ENCODE data around the gene APOBEC3F. TPM values are rescaled to one million over a fixed set of nuclear protein-coding genes. Genes with fewer than 3 reads are reported as not detected.

Gene APOBEC3F
- total RNA-seq, 2 experiments from 2014 or later, result 33.4 to 34.9 TPM

DNA sequence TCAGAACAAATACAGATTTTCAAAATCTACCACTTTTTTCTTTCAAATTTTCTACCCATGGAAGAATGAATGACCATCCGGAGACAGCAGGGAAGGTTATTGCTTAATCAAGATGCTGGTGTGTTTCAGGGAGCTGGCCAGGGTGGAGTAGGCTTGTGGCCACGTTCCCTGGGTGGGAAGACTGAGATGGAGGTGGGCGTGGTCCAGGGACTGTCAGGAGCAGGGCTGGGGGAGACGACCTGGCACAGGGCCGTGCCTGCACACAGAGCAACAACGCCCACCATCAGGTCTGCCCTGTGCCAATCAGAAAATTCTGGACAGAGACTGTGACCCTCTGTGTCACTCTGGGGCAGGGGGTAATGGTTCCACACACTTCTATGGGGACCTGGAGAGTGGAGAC is 49.3 kb downstream of the APOBEC3F start:
- Mint-ChIP-seq H3K36me3 (peaks cover 12% of the 10 kb centered on the region), H3K27ac (peak overlapping the region; percentile 96), H3K4me1 (ENCODE audit: low read depth) (peaks cover 79% of the 10 kb centered on the region), H3K9me3 (no peaks in the 10 kb centered on the region), H3K4me3 (peak overlapping the region; percentile 50), H3K27me3 (no peaks in the 10 kb centered on the region)
- ChIA-PET POLR2A (interaction anchor here (0.6 to 2.3 kb wide), 3 partner anchors 9 to 25 kb away, joined by 4 to 9 read pairs (median 5); no protein-coding TSS in a partner anchor), CTCF (interaction anchor here (1.2 to 2.5 kb wide), 2 partner anchors 24 to 28 kb away, joined by 3 to 7 read pairs; no protein-coding TSS in a partner anchor)
- no peak for DNase-seq
- intact Hi-C loops (cut with micrococcal nuclease), result loop anchor here (1.0 to 10.0 kb wide), 7 partner anchors 9 to 335 kb away; partner anchors contain the start of genes APOBEC3C, CBX6 and SUN2

DNA sequence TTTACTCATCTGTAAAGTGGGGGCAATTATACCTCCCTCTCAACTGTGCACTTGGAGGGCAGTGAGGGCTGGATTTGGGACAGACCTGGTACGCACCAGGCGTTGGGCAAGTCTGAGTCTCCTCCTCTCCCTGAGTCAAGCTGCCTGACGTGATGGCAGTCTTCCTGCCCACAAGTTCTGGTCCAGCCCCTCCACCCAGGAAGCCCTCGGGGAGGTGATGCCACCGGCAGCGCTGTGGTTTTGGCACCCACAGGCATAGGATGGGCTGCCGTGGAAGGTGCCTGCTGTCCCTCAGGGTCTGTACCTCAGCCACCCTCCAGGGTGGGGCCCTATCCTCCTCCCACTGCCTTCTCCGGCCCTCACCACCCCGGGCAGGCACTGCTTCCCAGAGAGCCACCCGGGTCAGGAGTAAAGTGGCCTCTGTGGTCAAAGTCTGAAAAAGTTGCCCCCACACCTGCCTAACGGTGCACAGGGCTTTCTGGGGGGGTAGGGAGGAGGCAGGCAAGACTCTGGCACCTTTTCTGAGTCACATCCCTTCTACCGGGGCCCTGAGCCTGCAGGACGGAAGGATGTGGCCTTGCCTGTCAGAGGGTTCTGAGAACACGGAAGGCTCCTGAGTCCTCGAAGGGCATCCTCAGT is 49.9 kb downstream of the APOBEC3F start:
- Mint-ChIP-seq H3K27me3 (no peaks in the 10 kb centered on the region), H3K36me3 (peaks cover 10% of the 10 kb centered on the region), H3K9me3 (no peaks in the 10 kb centered on the region), H3K4me1 (ENCODE audit: low read depth) (peaks cover 85% of the 10 kb centered on the region), H3K27ac (peak overlapping the region; percentile 96), H3K4me3 (peak overlapping the region; percentile 50)
- CTCF ChIA-PET, result interaction anchor here (1.2 to 2.5 kb wide), 2 partner anchors 23 to 28 kb away, joined by 3 to 7 read pairs; no protein-coding TSS in a partner anchor
- intact Hi-C loops (cut with micrococcal nuclease), result loop anchor here (1.0 to 10.0 kb wide), 7 partner anchors 9 to 336 kb away; partner anchors contain the start of genes APOBEC3C, CBX6 and SUN2
- DNase-seq, result peak; percentile 95
- POLR2A ChIA-PET, result interaction anchor here (0.6 to 2.3 kb wide), 5 partner anchors 9 to 29 kb away, joined by 3 to 9 read pairs (median 5); no protein-coding TSS in a partner anchor

DNA sequence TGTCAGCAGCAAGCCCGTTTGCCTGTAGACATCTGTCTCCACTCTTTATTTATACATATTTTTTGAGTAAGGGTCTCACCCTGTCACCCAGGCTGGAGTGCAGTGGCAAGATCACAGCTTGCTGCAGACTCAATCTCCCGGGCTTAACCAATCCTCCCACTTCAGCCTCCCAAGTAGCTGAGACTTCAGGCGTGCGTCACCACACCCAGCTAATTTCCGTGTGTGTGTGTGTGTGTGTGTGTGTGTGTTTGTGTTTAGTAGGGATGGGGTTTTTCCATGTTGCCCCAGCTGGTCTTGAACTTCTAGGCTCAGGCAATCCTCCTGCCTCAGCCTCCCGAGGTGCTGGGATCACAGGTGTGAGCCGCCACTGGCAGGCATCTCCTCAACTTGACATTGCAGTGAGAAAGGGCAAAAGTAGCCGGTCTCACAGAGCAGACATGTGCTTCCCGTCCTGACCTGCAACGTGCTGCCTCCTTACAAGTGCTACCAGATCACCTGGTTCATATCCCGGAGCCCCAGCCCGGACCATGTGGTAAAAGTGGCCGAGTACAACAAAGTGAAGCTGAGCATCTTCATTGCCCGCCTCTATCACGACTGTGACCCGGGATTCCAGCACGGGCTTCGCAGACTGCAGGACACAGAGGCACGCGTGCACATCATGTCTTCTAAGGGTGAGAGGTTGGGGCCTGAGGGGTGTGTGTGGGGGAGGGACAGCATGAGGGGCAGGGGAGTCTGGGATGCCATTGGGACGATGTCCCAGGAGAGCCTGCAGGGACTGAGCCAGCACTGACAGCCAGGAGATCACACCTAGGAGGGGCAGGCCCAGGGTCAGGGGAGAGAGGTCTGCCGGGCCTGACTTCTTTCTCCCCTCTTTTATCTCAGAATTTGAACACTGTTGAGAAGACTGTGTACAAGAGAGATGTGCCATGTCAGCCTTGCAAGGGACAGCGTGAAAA is 50.7 kb downstream of the APOBEC3F start:
- Mint-ChIP-seq H3K27ac (peak overlapping the region; percentile 96), H3K4me3 (peak overlapping the region; percentile 50), H3K4me1 (ENCODE audit: low read depth) (peaks cover 88% of the 10 kb centered on the region), H3K27me3 (no peaks in the 10 kb centered on the region), H3K36me3 (peaks cover 8% of the 10 kb centered on the region), H3K9me3 (no peaks in the 10 kb centered on the region)
- intact Hi-C loops (cut with micrococcal nuclease), result loop anchor here (1.0 to 10.0 kb wide), 6 partner anchors 22 to 337 kb away; partner anchors contain the start of genes CBX6 and SUN2
- POLR2A ChIA-PET, result interaction anchor here (0.6 to 2.3 kb wide), 4 partner anchors 8 to 28 kb away, joined by 3 to 9 read pairs (median 5); no protein-coding TSS in a partner anchor
- CTCF ChIA-PET, result interaction anchor here (0.8 to 2.5 kb wide), 4 partner anchors 8 to 31 kb away, joined by 3 to 7 read pairs (median 3); no protein-coding TSS in a partner anchor
- no peak for DNase-seq

DNA sequence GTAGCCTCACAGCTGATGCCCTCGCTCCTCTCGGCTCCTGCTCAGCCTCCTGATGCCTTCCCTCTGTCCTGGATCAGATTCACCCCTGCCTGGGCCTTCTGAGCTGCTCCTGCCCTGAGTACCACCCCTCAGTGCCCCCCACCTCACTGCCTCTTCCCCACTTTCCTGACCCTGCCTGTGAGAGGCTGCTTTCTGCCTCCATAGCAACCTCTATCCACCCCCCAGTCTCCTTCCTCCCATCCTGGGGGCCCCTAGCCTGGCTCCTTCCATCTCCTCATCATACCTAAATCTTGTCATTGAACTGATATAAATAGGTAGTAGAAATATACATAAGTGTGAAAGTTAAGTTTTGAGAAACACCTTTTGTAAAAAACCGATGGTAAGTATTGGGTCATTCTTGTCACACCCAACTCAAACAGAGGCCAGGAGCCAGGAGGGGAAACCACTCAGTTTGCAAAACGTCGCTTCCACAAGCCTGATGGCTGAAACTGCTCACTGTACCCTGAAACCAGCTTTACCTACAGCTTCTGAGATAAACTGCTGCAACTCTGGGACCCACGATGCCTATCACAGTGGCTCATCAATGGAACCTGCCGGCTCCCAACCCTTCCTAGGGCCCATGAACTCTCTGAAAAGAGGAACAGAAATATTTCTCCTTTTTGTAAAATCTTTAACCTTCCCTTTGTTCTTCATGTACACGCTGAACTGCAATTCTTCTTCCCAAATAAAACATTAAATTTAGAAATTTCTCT is 51.6 kb downstream of the APOBEC3F start:
- peak overlapping the region; percentile 50 for H3K4me3 Mint-ChIP-seq
- H3K9me3 Mint-ChIP-seq, result no peaks in the 10 kb centered on the region
- ChIA-PET POLR2A (interaction anchor here (1.0 to 2.3 kb wide), 4 partner anchors 21 to 339 kb away, joined by 4 to 9 read pairs (median 5); no protein-coding TSS in a partner anchor), CTCF (interaction anchor here (1.1 to 1.2 kb wide), 2 partner anchors 22 to 30 kb away, joined by 3 read pairs; no protein-coding TSS in a partner anchor)
- DNase-seq, result peak; percentile 82
- peaks cover 3% of the 10 kb centered on the region for H3K36me3 Mint-ChIP-seq
- H3K27me3 Mint-ChIP-seq, result no peaks in the 10 kb centered on the region
- H3K4me1 Mint-ChIP-seq (ENCODE audit: low read depth), result peaks cover 88% of the 10 kb centered on the region
- intact Hi-C loops (cut with micrococcal nuclease), result loop anchor here (1.0 to 10.0 kb wide), 6 partner anchors 21 to 337 kb away; partner anchors contain the start of genes CBX6 and SUN2
- H3K27ac Mint-ChIP-seq, result peak overlapping the region; percentile 96

DNA sequence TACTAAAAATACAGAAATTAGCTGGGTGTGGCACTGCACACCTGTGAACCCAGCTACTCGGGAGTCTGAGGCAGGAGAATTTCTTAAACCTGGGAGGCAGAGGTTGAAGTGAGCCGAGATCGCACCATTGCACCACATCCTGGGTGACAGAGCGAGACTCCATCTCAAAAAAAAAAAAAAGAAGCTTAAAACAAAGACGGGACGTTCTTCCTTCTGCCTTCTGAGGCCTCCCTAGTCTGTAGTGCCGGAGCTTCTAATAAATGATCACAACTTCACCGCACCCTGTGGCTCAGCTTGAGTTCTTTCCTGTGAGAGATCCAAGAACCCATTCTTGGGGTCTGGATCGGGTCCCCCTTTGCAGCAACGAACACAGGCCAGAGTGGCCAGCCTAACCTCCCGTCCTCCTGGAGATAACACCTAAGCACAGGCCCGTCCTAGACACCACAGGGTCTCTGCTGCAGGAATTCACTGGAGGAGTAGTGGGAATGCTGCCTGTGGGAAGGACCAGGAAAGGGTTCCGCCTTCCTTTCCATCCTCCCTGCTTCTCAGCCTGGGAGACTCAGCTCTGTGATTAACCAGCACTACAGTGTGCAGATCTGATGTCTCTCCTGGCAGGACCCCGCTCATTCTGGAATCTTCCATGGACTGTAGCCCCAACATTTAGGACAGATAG is 54.2 kb downstream of the APOBEC3F start:
- CTCF ChIA-PET, result interaction anchor here (1.7 kb wide), 1 partner anchor 20 kb away, joined by 5 read pairs; no protein-coding TSS in a partner anchor
- POLR2A ChIA-PET, result no interaction called here
- intact Hi-C loops (cut with micrococcal nuclease), result loop anchor here (5.0 to 10.0 kb wide), 4 partner anchors 68 to 340 kb away; partner anchors contain the start of genes CBX6 and SUN2
- peak; percentile 49 for DNase-seq
- no peaks in the 10 kb centered on the region for H3K9me3 Mint-ChIP-seq
- no peaks in the 10 kb centered on the region for H3K27me3 Mint-ChIP-seq
- H3K27ac Mint-ChIP-seq, result peak overlapping the region; percentile 83
- H3K4me1 Mint-ChIP-seq (ENCODE audit: low read depth), result peaks cover 91% of the 10 kb centered on the region
- H3K4me3 Mint-ChIP-seq, result no peak overlapping the region
- H3K36me3 Mint-ChIP-seq, result no peaks in the 10 kb centered on the region

DNA sequence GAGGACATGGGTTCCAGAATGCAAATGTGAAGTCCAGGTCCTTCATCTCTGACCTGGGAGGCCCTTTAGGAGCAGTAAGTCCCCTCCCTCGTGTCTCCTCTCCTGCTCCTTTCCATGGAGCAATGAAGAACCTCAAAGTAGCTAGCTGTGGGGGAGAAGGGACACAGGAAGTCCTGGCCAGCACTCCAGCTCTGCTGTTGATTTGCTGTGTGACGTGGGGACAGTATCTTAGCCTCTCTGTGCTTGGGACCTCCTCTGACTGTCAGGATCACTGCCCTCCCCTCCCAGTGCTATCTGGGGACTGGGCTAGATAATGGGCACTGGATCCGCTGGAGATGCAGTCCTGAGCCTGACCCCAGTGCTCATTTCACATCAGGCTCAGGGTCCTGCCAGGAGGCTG is 55.3 kb downstream of the APOBEC3F start:
- DNase-seq, result no peak
- intact Hi-C loops (cut with micrococcal nuclease), result loop anchor here (10.0 kb wide), 2 partner anchors 151 to 341 kb away; partner anchors contain the start of gene SUN2
- Mint-ChIP-seq H3K27me3 (no peaks in the 10 kb centered on the region), H3K36me3 (no peaks in the 10 kb centered on the region), H3K4me1 (ENCODE audit: low read depth) (peaks cover 90% of the 10 kb centered on the region), H3K9me3 (no peaks in the 10 kb centered on the region), H3K4me3 (no peak overlapping the region), H3K27ac (peak overlapping the region; percentile 56)
- ChIA-PET POLR2A (no interaction called here), CTCF (no interaction called here)

DNA sequence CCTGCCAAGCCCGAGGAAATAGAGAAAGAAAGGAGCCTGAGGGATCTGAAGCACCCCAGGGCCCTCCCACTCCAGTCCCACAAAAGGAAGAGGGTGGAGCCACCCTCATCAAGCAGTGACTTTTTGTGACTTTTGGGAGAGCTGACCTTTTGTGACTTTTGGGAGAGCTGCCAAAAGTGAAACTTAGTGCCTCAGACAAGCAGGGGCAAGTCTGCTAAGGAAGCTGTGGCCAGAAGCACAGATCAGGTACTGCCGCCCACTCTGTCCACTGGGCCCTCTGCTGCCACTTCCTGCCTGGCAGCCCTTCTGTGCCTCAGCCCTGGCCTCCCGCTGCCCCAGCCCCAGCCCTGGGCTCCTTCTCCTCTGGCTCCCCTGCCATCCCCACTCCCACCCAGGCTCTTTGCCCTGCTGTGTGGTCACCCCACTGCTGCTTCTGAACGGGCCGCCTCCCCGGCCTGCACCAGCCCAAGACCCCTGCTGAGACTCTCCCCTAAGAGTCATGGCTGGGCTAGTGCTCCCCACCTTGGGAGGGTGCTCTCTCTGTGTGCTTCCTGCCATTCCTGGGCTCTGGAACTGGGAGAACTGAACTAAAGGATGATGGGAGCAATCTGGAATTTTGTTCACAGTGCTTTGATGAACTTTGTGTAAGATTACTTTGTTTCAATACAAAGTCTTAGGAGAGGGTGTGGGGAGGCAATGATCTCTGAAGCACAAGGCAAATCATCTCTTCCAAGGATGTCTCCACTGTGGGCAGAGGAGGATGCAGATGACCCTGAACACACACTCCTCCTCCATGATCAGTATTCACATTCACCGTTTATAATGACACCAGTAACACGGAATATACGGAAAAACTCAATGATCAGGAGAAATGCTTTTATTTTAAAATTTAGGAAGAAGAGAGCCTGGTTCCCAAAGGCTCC is 56.7 kb downstream of the APOBEC3F start, which contains the start of gene APOBEC3H:
APOBEC3H (plus strand) TSS at position 147 of the 923 bp plus-strand sequence. CDS start 3,035 bp downstream, outside the sequence.
- ChIA-PET POLR2A (interaction anchor here (1.4 kb wide), 1 partner anchor 21 kb away, joined by 4 read pairs; no protein-coding TSS in a partner anchor), CTCF (interaction anchor here (1.5 to 2.0 kb wide), 3 partner anchors 13 to 94 kb away, joined by 4 to 8 read pairs (median 4); no protein-coding TSS in a partner anchor)
- H3K27ac Mint-ChIP-seq, result peak within 1 kb of the TSS; percentile 91
- H3K9me3 Mint-ChIP-seq, result no peaks in the 10 kb centered on the region
- H3K27me3 Mint-ChIP-seq, result no peaks in the 10 kb centered on the region
- DNase-seq, result peak; percentile 74
- intact Hi-C loops (cut with micrococcal nuclease), result loop anchor here (10.0 kb wide), 2 partner anchors 153 to 343 kb away; partner anchors contain the start of gene SUN2
- no peaks in the 10 kb centered on the region for H3K36me3 Mint-ChIP-seq
- peaks cover 78% of the 10 kb centered on the region for H3K4me1 Mint-ChIP-seq (ENCODE audit: low read depth)
- peak within 1 kb of the TSS; percentile 78 for H3K4me3 Mint-ChIP-seq

DNA sequence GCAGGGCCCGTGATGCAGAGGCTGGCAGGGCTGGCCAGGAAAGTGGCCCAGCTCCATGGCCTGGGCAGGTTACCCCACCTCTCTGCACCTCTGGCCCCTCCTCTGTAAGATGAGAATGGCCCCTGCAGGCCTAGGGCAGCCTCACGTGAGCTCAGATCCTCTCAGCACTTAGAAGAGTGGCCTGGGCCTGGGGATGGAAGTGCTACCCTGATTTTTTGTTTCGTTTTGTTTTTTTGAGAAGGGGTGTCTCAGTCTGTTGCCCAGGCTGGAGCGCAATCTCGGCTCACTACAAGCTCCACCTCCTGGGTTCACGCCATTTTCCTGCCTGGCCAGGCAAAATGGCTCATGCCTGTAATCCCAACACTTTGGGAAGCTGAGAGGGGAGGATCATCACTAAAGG is 57.4 kb downstream of the APOBEC3F start:
- H3K9me3 Mint-ChIP-seq, result no peaks in the 10 kb centered on the region
- peak overlapping the region; percentile 78 for H3K4me3 Mint-ChIP-seq
- H3K27ac Mint-ChIP-seq, result peak overlapping the region; percentile 91
- DNase-seq, result no peak
- intact Hi-C loops (cut with micrococcal nuclease), result loop anchor here (10.0 kb wide), 2 partner anchors 153 to 343 kb away; partner anchors contain the start of gene SUN2
- H3K36me3 Mint-ChIP-seq, result no peaks in the 10 kb centered on the region
- ChIA-PET POLR2A (interaction anchor here (0.6 to 1.4 kb wide), 2 partner anchors 20 to 49 kb away, joined by 3 to 4 read pairs; no protein-coding TSS in a partner anchor), CTCF (interaction anchor here (1.5 to 2.1 kb wide), 4 partner anchors 12 to 95 kb away, joined by 4 to 10 read pairs (median 6); no protein-coding TSS in a partner anchor)
- H3K4me1 Mint-ChIP-seq (ENCODE audit: low read depth), result peaks cover 71% of the 10 kb centered on the region
- H3K27me3 Mint-ChIP-seq, result no peaks in the 10 kb centered on the region

DNA sequence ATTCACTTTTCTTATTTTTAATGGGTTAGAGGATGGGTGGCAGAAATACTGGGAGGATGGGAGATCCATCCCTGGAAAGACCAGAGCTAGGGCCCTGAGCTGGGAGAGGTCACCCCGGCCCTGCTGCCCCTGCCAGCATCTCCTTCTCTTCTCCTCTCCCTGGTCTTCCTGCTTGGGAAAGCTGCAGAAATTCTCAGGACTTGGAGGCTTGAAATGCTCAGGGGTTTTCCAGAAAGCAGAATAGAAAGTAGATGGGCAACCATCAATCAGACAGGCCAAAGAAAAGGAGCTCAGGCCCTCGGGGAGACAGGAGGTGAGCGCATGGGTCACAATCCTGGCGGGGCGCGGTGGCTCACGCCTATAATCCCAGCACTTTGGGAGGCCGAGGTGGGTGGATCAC is 57.9 kb downstream of the APOBEC3F start:
- intact Hi-C loops (cut with micrococcal nuclease), result loop anchor here (10.0 kb wide), 2 partner anchors 154 to 344 kb away; partner anchors contain the start of gene SUN2
- ChIA-PET CTCF (interaction anchor here (0.8 to 2.1 kb wide), 5 partner anchors 11 to 219 kb away, joined by 3 to 10 read pairs (median 5); no protein-coding TSS in a partner anchor), POLR2A (interaction anchor here (0.6 to 1.4 kb wide), 8 partner anchors 7 to 217 kb away, joined by 3 to 5 read pairs (median 4); partner anchors contain the start of gene APOBEC3G)
- H3K4me1 Mint-ChIP-seq (ENCODE audit: low read depth), result peaks cover 68% of the 10 kb centered on the region
- H3K36me3 Mint-ChIP-seq, result no peaks in the 10 kb centered on the region
- no peaks in the 10 kb centered on the region for H3K27me3 Mint-ChIP-seq
- no peaks in the 10 kb centered on the region for H3K9me3 Mint-ChIP-seq
- DNase-seq, result no peak
- H3K27ac Mint-ChIP-seq, result peak overlapping the region; percentile 91
- peak overlapping the region; percentile 24 for H3K4me3 Mint-ChIP-seq

Data from activated CD4-positive, alpha-beta memory T cell treated with anti-CD3 and anti-CD28 coated beads for 36 hours (primary cell).